ENCODE results near the gene CCDC85A.

Gene CCDC85A

DNA sequence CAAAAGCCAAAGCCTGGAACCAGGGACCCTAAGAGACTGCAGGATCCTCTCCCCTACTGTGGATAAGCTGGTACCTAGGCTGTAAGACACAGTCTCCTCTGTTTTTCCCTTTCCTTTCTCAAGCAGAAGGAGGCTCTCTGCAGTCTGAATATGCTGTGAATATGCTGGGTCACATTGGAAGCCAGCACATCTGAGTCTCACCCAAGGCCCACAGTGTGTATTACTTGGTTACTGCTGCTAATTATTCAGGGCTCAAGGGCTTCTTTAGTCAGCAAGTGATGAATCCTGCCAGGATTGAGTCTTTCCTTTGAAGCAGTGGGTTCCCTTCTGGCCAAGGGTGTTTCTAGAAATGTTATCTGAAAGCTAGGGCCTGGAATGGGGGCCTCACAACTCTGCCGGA, 60.7 kb downstream of the CCDC85A start:
- no peak for DNase-seq

DNA sequence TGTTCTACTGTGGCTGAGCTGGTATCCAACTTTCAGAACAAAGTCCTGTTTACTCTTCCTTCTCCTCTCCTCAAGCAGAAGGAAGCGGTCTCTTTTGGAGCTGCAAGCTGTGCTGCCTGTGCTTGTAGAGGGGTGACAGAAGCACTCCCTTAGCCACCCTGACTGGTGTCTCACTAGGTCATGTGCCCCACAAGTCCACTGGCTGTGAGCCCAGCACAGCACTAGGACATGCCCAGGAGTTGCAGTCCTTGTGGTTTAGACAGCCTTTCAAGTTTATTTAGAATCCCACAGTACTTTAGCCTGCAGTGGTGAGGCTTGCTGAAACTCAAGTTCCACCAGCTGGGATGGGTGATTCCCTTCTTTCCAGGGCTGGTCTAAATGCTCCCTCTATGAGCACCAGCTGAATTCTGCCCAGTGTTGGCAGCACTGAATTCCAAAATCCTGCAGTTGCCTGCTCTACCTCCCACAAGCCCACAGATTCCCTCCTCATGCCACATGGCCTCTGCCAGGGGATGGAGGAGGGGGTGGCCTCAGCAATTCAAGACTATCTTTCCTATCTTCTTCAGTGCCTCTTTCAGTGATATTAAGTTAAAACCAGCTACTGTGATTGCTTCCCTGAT, 61.2 kb downstream of the CCDC85A start:
- DNase-seq = no peak

DNA sequence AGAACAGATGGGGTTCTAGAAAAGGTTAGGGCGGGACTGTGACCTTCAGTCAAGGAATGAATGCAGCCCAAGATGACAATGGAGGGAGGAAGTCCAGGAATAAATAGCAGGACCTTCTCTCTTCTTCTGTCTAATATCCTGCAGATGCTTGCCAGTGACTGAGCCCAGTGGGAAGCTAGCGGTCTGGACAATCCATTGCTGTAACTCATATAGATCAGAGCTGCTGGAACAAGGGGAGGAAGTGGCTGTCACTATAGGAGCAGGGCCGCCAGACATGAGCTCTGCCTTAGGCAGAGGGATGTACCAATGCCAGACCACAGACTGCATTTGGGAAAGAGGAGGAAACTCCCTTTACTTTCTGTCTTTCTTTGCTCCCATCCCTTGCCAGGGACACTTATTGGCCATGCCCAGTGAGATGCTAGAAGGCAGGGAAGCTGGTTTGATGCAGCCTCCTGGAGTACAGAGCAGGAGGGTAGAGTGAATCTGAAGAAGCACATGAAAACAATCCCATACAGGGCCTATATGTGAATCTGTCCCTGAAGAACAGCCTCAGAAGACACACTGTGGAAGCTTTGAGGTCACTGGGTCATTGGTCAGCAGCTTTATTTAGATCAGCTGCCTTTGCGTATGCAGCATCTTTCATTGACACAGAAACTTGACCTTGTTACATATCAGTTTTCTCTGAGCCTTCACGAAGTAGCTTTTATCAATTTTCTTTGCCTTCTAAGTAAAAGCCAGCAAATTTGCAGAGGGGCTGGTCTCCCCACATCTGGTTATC, 65.4 kb downstream of the CCDC85A start:
- DNase-seq = no peak

- no peak for DNase-seq
These were observed 66.5 kb downstream of the CCDC85A start for GRCh38 chr2:56250153-56250729.

- no peak for DNase-seq
These were observed 76.6 kb downstream of the CCDC85A start for GRCh38 chr2:56260415-56260814.

DNA sequence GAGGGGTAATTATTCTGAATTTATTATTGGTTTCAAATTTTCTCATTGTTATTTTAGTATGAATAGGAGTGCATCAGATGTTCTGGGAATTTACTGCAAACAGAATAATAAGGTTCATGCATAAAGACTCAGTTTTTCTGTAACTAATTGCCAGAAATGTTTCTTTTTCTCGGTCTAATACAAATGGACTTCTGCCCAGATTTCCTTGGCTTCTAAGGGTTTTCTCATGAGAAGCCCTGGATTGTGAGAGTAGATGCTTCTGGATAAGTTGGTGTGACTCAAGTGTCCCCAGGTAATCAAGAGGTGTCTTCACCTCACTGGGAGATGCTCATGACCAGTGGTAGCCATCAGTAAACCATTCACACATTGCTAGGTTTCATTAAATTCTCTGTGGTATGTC, 78.5 kb downstream of the CCDC85A start:
- DNase-seq = no peak

DNA sequence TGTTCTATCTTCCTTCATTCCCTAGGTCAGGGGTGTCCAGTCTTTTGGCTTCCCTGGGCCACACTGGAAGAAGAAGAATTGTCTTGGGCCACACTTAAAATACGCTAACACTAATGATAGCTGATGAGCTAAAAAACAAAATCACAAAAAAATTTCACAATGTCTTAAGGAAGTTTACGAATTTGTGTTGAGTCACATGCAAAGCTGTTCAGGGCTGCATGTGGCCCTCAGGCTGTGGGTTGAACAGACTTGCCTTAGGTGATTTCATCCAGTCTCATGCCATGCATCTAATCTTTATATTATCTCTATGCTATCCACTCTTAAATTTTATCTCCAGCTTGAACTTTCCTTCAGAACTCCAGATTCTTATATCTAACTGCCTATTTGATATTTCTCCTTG, 80.1 kb downstream of the CCDC85A start:
- no peak for DNase-seq

DNA sequence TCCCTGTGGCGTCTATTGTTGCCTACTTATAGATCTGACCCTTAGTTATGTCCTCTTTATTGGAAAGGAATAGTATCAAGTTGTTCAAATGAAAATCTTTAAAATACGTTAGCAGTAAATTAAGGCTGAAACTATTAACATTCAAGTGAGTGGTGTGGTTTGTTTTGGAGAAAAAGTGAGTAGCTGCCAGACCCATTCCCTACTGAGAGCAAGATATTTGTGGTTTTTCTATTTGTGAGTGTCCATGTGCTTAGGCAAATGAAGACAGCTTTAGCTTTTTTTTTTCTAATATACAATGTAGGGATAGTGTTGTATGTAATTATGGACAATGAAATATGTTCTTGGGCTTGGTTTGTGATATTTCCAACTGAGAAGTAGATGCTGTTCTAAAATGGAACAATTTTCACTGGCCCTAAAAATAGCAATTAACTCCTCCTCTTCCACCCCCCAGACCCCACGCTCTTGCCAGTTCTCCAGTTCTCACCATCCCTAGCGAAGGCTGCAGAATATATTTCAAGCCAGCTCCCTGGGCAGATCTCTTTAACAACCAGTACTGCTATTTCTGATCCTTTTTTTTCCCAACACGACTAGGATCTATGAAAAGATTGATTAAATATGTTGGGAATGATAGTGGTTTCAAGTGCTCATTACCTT, 83.1 kb downstream of the CCDC85A start:
- DNase-seq = no peak

DNA sequence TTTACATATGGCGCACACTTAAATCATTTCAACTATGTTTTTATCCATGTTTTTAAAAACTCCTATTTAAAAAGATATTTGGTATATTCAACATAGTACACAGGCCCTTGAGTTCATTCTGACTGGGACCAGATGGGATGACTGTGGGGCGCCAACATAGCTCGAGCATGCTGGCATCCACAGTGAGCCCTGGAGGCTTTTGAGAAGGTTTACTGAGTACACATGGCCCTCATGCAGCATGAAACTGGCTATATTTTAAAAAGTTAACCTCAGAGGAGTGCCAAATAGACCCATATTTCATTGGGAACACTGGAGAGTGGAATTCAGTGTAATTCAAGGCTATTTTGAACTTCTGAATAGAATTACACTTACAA, 83.6 kb downstream of the CCDC85A start:
- no peak for DNase-seq

DNA sequence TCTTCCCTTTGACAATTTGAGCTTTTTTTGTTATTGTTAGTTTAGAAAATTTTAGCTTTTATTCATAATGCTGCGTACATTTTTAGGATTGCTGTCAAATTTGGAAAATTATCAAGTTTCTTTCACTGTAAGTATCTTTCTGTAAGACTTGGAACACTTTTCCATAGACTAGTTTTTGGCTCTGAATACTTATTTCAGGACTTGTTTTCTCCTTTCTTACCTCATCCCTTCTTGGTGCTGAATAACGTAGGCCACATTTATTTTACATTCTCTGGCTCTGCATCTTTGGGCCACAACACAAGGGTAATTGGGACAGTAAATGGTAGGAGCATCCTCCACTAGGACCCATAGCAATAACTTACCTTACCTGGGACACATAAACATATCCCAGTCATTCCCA, 85.1 kb downstream of the CCDC85A start:
- DNase-seq = no peak

DNA sequence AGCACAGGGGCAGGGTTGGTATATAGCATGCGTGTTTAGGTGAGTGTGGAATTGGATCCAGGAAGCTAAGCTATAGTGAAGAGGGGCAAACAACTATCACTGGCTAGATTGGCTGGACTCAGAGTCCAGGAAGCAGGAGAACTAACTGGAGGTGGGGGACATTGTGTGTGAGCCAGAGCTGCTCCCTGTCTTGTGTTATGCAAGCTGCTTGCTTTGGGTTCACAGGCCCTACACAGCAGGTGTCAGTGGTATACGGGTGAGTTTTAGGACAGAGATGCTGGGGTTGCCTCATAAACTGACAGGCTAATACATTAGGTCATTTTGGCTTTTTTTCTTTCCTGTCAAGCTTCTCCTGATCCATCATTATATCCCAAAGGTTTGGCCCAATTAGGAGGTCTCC, 87.5 kb downstream of the CCDC85A start:
- no peak for DNase-seq

GRCh38 chr2:56285224-56285623, 101.4 kb downstream of the CCDC85A start:
- DNase-seq = no peak

DNA sequence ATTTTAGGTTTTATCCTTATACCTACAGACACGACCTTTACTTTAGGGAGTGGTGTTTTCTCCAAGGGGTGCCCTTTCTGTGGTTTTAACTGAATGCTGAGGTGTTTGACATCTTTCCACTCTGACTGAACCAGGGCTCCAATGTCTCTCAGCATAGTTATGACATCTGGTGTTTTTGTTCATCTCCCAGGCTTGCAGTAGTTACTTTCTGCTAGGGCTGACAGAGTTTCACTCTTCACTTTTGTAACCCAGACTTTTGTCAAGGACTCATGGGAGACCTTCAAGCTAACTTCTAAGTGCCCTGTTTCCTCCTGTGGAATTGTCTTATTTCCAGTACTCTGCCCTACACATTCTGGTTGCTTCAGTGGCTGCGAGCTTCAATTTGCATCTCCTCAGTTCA, 103.1 kb downstream of the CCDC85A start:
- no peak for DNase-seq

GRCh38 chr2:56287508-56287907, 103.7 kb downstream of the CCDC85A start:
- no peak for DNase-seq

- no peak for DNase-seq
These were observed 104.2 kb downstream of the CCDC85A start for GRCh38 chr2:56287974-56288373.

DNA sequence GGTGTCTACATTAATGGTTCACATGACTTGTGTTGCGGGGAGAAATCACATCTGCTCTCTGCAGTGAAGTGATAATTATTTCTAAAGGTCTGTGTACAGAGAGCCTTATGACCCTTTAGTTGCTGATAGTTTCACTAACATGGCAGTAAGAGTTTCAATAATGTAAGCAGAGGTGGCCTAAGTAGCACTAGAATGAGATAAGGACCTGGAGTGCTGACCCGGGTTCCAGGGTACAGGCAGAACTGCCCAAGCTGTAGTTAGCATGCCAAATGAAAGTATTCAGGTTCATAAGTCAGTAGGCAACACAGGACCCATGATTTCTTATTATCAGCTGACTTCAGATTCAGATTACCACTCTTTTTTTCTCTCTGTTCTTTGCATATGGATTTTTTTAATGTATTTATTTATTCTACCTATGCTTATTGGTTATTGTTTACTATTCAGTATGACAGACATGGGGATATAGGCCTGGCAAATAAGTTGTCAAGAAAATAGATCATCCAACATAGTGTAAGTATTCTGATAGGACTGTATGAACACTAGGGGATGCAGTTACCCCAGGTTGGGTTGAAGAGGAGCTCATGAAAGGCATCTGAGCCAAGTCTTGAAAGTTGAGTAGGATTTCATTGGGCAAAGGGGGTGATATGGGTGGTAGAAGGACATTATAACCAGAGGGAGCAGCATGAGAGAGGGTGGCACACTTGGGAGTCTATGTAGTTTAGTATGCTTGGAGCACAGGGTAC, 105.2 kb downstream of the CCDC85A start:
- DNase-seq = no peak

- no peak for DNase-seq
These were observed 107.9 kb downstream of the CCDC85A start for GRCh38 chr2:56291711-56292110.

DNA sequence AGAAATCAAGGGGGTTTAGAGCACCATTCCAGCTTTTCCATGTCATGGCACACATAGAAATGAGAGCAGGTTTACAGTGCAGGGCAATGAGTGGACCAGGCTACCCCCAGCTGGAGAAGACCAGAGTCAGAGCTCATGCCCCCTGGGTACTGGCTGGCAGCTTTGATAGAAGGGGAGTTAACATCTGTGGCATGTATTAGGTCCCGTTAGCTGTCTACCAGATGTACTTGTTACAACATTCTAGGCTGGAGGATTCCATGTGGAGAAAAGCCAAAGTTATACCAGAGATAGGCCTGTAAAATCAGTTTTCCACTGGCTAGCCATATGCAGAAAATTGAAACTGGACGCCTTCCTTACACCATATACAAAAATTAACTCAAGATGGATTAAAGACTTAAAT, 109.2 kb downstream of the CCDC85A start:
- no peak for DNase-seq

- no peak for DNase-seq
These were observed 111.9 kb downstream of the CCDC85A start for GRCh38 chr2:56295666-56296065.

- no peak for DNase-seq
These were observed 113.9 kb downstream of the CCDC85A start for GRCh38 chr2:56297671-56298070.

DNA sequence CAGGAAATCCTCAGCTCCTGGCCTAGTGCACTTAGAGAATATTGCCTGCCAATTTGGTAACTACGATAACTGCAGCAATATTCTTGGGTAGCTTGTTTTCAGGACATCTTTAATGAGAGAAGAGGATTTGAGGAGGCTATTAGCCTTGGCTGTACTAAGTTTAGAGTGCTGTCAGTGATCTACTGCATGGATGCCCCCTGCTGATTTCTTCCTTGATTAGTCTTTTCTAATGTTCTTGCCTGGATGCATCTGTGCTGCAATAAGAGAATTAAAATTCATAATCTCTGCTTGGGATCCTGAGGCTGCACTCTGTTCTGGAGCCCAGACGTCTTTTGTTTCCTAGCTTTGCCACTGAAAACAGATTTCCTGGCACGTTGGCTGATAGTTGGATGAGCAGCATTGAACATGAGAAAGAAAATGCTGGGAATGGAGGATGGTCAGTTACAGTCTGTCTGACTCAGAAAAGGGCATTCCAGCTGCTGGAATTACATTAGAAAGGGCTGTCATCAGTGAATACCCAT, 115.4 kb downstream of the CCDC85A start:
- DNase-seq = no peak

DNA sequence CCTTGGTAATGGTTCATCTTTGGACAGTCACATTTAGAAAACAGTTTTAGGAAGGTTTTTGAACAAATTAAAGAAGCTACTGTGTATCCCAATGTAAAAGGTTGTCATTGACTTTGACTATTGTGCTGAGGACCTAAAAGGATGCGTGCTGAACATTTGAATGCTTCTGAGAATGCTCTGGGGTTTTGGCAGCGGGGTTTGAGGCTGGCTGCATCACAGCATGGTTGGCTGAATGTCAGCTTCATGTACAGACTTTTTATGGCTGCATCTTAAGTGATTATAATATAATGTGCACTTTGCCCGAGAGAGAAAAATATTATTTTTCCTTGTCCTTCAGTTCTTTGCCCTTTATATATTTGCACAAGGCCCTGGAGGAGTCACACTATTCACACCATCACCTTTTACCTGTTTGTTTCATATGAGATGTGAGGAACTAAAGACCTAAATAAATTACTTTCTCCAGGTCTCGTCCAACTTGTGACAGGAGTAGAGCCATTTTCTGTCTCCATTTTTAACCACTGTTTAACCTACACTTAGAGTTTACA, 125.9 kb downstream of the CCDC85A start:
- DNase-seq = no peak

- no peak for DNase-seq
These were observed 129.7 kb downstream of the CCDC85A start for GRCh38 chr2:56313500-56313921.

Measured in NCI-H510A (cell line).